Esophagus muscularis mucosa (tissue), 4 donors: ENCODE data around the gene ST6GALNAC6. TPM values are rescaled to one million over a fixed set of nuclear protein-coding genes. Genes with fewer than 3 reads are reported as not detected.
A peak's percentile ranks its signal among the peaks of the same experiment; 100 is the strongest.

Experiments used
- DNase-seq: peaks from one replicate; pipeline ENCODE4 v3.0.0-alpha.2; 2017; ENCODE audit errors: extremely low spot score
- H3K27ac ChIP-seq, 4 donors: fragments of 200-600 bp; sonication (generic); replicated peaks in 1 of 4; 1 replicate in 3 of 4; 2 replicates in 1 of 4; pipeline ENCODE4 v1.5.1; 2016 to 2019; ENCODE audit warnings: mild to moderate bottlenecking in 1 of 4
- H3K27me3 ChIP-seq, 4 donors: fragments of 200-600 bp; sonication (generic); one replicate each; pipeline versions ENCODE4 v1.5.1 to v1.6.0; 2016 to 2019
- H3K36me3 ChIP-seq, 4 donors: fragments of 200-600 bp; sonication (generic); one replicate each; pipeline ENCODE4 v1.5.1; 2016 to 2019
- H3K4me1 ChIP-seq, 4 donors: fragments of 200-600 bp; sonication (generic); one replicate each; pipeline ENCODE4 v1.5.1; 2016 to 2019
- H3K4me3 ChIP-seq, 4 donors: fragments of 200-600 bp; sonication (generic); 1 replicate in 2 of 4; 2 replicates in 2 of 4; pipeline ENCODE4 v1.5.1; 2016 to 2019; ENCODE audit warnings: mild to moderate bottlenecking in 4 of 4, moderate library complexity in 1 of 4
- H3K9me3 ChIP-seq, 4 donors: fragments of 200-600 bp; sonication (generic); 1 replicate in 3 of 4; 2 replicates in 1 of 4; pipeline ENCODE4 v1.5.1; 2016 to 2019
- EP300 ChIP-seq: sonication (generic); formaldehyde crosslinking; IDR thresholded peaks from one replicate; pipeline ENCODE4 v1.6.1; 2017; ENCODE audit warnings: antibody characterized with exemption
- POLR2A ChIP-seq: fragments of 450-650 bp; IDR thresholded peaks from one replicate; pipeline ENCODE4 v1.6.1; 2017; ENCODE audit warnings: antibody characterized with exemption, moderate library complexity, mild to moderate bottlenecking, low read depth
- POLR2AphosphoS5 ChIP-seq, 2 donors: sonication (generic); formaldehyde crosslinking; IDR thresholded peaks; one replicate each; pipeline ENCODE4 v1.6.1; 2017; ENCODE audit warnings: antibody characterized with exemption in 2 of 2
- WGBS: methylation state at CpG from one replicate; pipeline ENCODE4 v1.1.5; 2018; 5-methylcytosine and 5-hydroxymethylcytosine counted together
- intact Hi-C: fragments of 100-400 bp; cut with DNase I; formaldehyde crosslinking; loops from one replicate; pipeline ENCODE4 v1.15.1; 2023
- total RNA-seq, 4 donors: library from RNA; depleted of rRNA; stranded (reverse); fragments of >200 nt; gene quantifications; one replicate each; pipeline versions ENCODE4 v1.1.0 to v1.2.1, GENCODE V29; 2016
- TF ChIP-seq, protein P1 (sequence below), 3 experiments: fragments of 200-600 bp in 2 of 3; fragments of 450-650 bp in 1 of 3; sonication (generic) in 2 of 3; IDR thresholded peaks; one replicate each; pipeline ENCODE4 v1.5.1; 2017 to 2019; ENCODE audit warnings: antibody characterized with exemption in 3 of 3, mild to moderate bottlenecking in 2 of 3, moderate library complexity in 1 of 3

Gene ST6GALNAC6
- total RNA-seq, 4 donors from 2014 or later: 95.9 to 169 (median 125) TPM

DNA sequence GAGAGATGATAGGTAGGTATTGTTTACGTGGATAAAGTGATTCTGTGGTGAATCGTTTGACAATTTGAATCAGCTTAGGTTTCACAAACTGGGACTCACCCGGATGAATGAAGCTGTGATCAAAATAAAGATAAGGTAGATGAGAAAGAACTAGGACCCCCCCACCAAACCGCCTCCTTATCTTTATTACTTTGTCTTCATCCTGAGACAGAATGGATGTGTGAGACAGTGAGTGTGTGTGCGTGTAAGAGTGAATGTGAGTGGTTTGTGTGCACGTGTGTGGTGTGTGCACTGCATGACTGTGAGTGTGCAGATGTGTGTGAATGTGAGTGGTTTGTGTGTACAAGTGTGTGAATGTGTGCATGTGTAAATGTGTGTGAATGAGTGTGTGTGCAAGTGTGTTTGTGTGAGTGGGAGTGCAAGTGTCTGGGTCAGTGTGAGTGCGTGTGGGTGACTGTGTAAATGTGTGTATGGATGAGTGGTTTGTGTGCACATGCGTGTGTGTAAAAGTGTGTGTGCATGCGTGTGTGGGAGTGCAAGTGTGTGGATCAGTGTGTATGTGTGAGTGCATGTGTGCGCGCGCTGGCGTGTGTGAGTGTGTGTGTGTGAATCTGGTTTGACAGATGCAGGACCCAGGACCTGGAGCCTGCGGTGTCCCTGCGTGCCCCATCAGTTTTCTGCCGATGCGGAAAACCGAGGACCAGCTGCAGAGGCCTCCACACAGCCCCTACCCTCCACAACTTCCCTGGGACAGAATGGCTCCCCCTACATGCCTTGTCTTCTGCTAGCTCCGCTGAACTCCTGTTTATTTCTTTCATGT lies 33.5 kb downstream of the ST6GALNAC6 start:
- TF ChIP-seq POLR2AphosphoS5 (IDR thresholded peaks at IDR 0.05) (no peak), POLR2A (no peak), EP300 (no peak)
- TF ChIP-seq, protein P1, sequence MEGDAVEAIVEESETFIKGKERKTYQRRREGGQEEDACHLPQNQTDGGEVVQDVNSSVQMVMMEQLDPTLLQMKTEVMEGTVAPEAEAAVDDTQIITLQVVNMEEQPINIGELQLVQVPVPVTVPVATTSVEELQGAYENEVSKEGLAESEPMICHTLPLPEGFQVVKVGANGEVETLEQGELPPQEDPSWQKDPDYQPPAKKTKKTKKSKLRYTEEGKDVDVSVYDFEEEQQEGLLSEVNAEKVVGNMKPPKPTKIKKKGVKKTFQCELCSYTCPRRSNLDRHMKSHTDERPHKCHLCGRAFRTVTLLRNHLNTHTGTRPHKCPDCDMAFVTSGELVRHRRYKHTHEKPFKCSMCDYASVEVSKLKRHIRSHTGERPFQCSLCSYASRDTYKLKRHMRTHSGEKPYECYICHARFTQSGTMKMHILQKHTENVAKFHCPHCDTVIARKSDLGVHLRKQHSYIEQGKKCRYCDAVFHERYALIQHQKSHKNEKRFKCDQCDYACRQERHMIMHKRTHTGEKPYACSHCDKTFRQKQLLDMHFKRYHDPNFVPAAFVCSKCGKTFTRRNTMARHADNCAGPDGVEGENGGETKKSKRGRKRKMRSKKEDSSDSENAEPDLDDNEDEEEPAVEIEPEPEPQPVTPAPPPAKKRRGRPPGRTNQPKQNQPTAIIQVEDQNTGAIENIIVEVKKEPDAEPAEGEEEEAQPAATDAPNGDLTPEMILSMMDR (IDR thresholded peaks at IDR 0.05): no peak
- DNase-seq: no peak
- no peak overlapping the region for H3K4me3 ChIP-seq
- peaks cover 25 to 46% (median 37%) of the 10 kb centered on the region in 4 donors for H3K4me1 ChIP-seq
- H3K9me3 ChIP-seq: no peaks in the 10 kb centered on the region
- peaks cover 11 to 34% (median 25%) of the 10 kb centered on the region in 4 donors for H3K36me3 ChIP-seq
- 75% methylated on average over 19 of the region's 19 CpGs for WGBS
- H3K27me3 ChIP-seq: no peaks in the 10 kb centered on the region
- intact Hi-C loops: no loop called here
- H3K27ac ChIP-seq: no peak overlapping the region

DNA sequence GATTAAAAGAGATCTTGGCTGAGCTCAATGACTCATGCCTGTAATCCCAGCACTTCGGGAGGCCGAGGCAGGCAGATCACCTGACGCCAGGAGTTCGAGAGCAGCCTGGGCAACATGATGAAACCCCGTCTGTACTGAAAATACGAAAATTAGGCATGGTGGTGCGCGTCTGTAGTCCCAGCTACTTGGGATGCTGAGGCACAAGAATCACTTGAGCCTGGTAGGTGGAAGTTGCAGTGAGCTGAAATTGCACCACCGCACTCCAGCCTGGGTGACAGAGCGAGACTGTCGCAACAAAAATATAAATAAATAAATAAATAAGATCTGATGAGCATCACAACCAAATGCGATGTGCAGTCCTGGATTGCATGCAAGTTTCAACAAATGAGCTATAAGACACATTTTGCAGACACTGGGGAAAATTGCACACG lies 36.2 kb downstream of the ST6GALNAC6 start:
- Histone ChIP-seq H3K4me1 (peaks cover 29 to 58% (median 46%) of the 10 kb centered on the region in 4 donors), H3K27me3 (no peaks in the 10 kb centered on the region), H3K27ac (peak overlapping the region in 2 of 4 donors; percentile 64 to 73), H3K9me3 (no peaks in the 10 kb centered on the region), H3K36me3 (peaks cover 9 to 15% (median 11%) of the 10 kb centered on the region in 4 donors), H3K4me3 (no peak overlapping the region)
- WGBS: 81% methylated on average over 13 of the region's 13 CpGs
- no peak for TF ChIP-seq POLR2AphosphoS5 (IDR thresholded peaks at IDR 0.05)
- TF ChIP-seq, protein P1 (IDR thresholded peaks at IDR 0.05): no peak
- DNase-seq: no peak
- intact Hi-C loops: no loop called here

DNA sequence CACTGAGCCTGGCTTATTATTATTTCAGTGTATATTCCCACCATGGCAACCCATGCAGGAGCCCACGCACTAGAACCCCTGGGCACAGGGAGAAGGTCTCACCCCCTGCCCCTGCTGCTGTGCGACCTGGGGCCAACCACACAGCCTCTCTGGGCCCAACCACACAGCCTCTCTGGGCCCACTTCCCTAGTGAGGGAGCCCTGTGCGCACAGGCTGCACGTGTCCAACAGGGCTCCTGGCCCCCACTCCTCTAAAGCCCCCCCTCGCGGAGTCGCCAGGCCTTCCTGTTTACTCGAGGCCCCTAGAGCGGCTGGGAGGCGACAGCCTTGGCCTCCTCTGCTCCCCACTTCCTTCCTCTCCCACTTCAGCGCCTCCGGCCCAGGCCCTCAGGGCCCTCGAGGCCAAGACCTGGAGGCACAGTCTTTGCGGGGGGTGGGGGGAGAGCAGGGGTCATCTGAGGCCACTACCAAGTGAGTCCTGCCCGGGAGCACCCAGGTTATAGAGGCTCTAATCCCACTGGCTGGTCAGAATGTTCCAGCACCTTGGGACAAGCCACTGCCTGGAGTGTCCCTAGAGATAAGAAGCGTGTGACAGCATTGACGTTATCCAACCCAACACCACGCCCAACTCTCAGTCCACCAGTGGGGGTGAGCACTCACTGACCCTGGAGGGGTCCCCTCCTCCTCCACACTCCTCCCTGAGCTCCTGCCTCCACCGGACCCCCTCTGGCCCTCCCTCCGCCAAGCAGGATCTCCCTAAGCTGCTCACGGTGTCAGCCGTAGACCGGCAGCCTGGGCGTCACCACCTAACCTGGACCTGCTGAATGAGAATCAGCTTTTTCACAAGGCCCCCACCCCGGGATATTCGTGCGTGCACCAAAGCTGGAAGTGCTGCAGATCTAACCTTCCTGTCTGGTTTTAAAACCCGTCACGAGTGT lies 37.1 kb downstream of the ST6GALNAC6 start:
- peak overlapping the region; percentile 55 to 73 (median 61) for H3K27ac ChIP-seq
- TF ChIP-seq POLR2A (no peak), POLR2AphosphoS5 (IDR thresholded peaks at IDR 0.05) (peak in 1 of 2 donors; percentile 37), EP300 (no peak)
- TF ChIP-seq, protein P1 (IDR thresholded peaks at IDR 0.05): no peak
- DNase-seq: no peak
- H3K36me3 ChIP-seq: peaks cover under 1 to 7% (median 3%) of the 10 kb centered on the region in 4 donors
- H3K4me1 ChIP-seq: peaks cover 38 to 63% (median 49%) of the 10 kb centered on the region in 4 donors
- intact Hi-C loops: no loop called here
- WGBS: 54% methylated on average over 18 of the region's 29 CpGs
- H3K4me3 ChIP-seq: no peak overlapping the region
- no peaks in the 10 kb centered on the region for H3K9me3 ChIP-seq
- H3K27me3 ChIP-seq: no peaks in the 10 kb centered on the region

DNA sequence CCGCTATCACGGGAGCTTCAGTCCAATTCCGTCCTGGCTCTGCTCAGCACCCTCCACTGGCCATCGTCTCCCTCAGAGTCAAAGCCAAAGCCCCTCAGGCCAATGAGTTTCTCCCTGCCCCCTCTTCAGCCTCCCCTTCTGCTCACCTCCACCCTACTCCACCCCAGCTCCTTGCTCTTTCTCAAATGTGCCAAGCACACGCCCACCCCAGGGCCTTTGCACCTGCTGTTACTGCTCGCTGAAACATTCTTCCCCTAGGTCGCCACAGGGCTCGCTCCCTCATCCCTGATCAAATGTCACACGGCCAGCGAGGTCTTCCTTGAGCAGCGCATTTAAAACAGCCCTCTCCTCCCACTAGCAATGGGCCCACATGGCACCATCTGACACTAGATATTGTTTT lies 38.6 kb downstream of the ST6GALNAC6 start:
- Histone ChIP-seq H3K36me3 (no peaks in the 10 kb centered on the region), H3K4me3 (no peak overlapping the region), H3K27me3 (no peaks in the 10 kb centered on the region), H3K4me1 (peaks cover 50 to 73% (median 57%) of the 10 kb centered on the region in 4 donors), H3K9me3 (no peaks in the 10 kb centered on the region), H3K27ac (peak overlapping the region in 1 of 4 donors; percentile 16)
- no peak for DNase-seq
- TF ChIP-seq EP300 (no peak), POLR2A (no peak), POLR2AphosphoS5 (IDR thresholded peaks at IDR 0.05) (no peak)
- TF ChIP-seq, protein P1 (IDR thresholded peaks at IDR 0.05): no peak
- intact Hi-C loops: no loop called here
- 95% methylated on average over 11 of the region's 11 CpGs for WGBS
